IPS-20b (cell line): ENCODE results near the gene OR6Q1.
"Not testable (repeated sequence)": the region's sequence is repeated elsewhere in the genome, so short reads cannot be mapped to it uniquely, and the experiment has no call there.

Experiments
- H3K27ac ChIP-seq: one replicate; pipeline ENCODE4 v1.5.1; 2013; ENCODE audit warnings: low read length
- H3K27me3 ChIP-seq: 2 replicates; pipeline ENCODE4 v1.6.1; 2013; ENCODE audit warnings: mild to moderate bottlenecking, low read length, inconsistent platforms; ENCODE audit not compliant: insufficient read depth
- H3K36me3 ChIP-seq: 2 replicates; pipeline ENCODE4 v1.6.1; 2013; ENCODE audit warnings: low read depth, mild to moderate bottlenecking, inconsistent platforms, low read length, moderate library complexity; ENCODE audit not compliant: insufficient read depth
- H3K4me1 ChIP-seq: 2 replicates; pipeline ENCODE4 v1.6.1; 2013; ENCODE audit warnings: mild to moderate bottlenecking, control low read depth, inconsistent platforms, low read length, moderate library complexity; ENCODE audit not compliant: insufficient read depth
- H3K4me3 ChIP-seq: 2 replicates; pipeline ENCODE4 v1.5.1; 2013; ENCODE audit warnings: mild to moderate bottlenecking, low read length, inconsistent platforms
- H3K9ac ChIP-seq: 2 replicates; pipeline ENCODE4 v1.6.1; 2013; ENCODE audit warnings: low read depth, mild to moderate bottlenecking, inconsistent platforms, low read length, moderate library complexity
- H3K9me3 ChIP-seq: 2 replicates; pipeline ENCODE4 v1.6.1; 2013; ENCODE audit warnings: mild to moderate bottlenecking, low read depth, low read length, inconsistent platforms; ENCODE audit not compliant: insufficient read depth

OR6Q1 gene

GRCh38 chr11:58030653-58031052 is at the start of gene OR6Q1:
Gene OR6Q1 (plus strand): TSS chr11:58030953. CDS start chr11:58030953, 0 bp downstream.
- Histone ChIP-seq H3K9ac (no peak within 1 kb of the TSS), H3K9me3 (peaks cover 7% of the 10 kb centered on the region; the same call in 1 of the 2 replicates), H3K4me3 (no peak within 1 kb of the TSS), H3K36me3 (no peaks in the 10 kb centered on the region), H3K27ac (no peak within 1 kb of the TSS), H3K27me3 (no peaks in the 10 kb centered on the region), H3K4me1 (no peaks in the 10 kb centered on the region)

GRCh38 chr11:57981536-57981935 is 49.2 kb upstream of the OR6Q1 start:
- H3K36me3 ChIP-seq, result no peaks in the 10 kb centered on the region
- no peak overlapping the region for H3K9ac ChIP-seq
- no peak overlapping the region for H3K27ac ChIP-seq
- no peaks in the 10 kb centered on the region for H3K4me1 ChIP-seq
- H3K4me3 ChIP-seq, result no peak overlapping the region
- H3K9me3 ChIP-seq, result no peaks in the 10 kb centered on the region
- no peaks in the 10 kb centered on the region for H3K27me3 ChIP-seq

- H3K9ac ChIP-seq, result no peak overlapping the region
- H3K27ac ChIP-seq, result no peak overlapping the region
- no peaks in the 10 kb centered on the region for H3K36me3 ChIP-seq
- H3K9me3 ChIP-seq, result no peaks in the 10 kb centered on the region
- no peaks in the 10 kb centered on the region for H3K4me1 ChIP-seq
- no peak overlapping the region for H3K4me3 ChIP-seq
- H3K27me3 ChIP-seq, result no peaks in the 10 kb centered on the region
Measured at GRCh38 chr11:57982776-57983175, 48.0 kb upstream of the OR6Q1 start.

GRCh38 chr11:57983191-57983590 is 47.6 kb upstream of the OR6Q1 start:
- Histone ChIP-seq H3K27me3 (no peaks in the 10 kb centered on the region), H3K27ac (no peak overlapping the region), H3K4me1 (no peaks in the 10 kb centered on the region), H3K36me3 (no peaks in the 10 kb centered on the region), H3K4me3 (no peak overlapping the region), H3K9me3 (no peaks in the 10 kb centered on the region), H3K9ac (no peak overlapping the region)

- not testable (repeated sequence) for H3K4me1 ChIP-seq, H3K27me3 ChIP-seq, H3K9ac ChIP-seq, H3K4me3 ChIP-seq, H3K27ac ChIP-seq, H3K36me3 ChIP-seq, H3K9me3 ChIP-seq
Measured at GRCh38 chr11:57999523-57999922, 31.2 kb upstream of the OR6Q1 start.

GRCh38 chr11:58000021-58000420 is 30.7 kb upstream of the OR6Q1 start:
- not testable (repeated sequence) for H3K4me3 ChIP-seq, H3K9me3 ChIP-seq, H3K36me3 ChIP-seq, H3K27ac ChIP-seq, H3K4me1 ChIP-seq, H3K9ac ChIP-seq, H3K27me3 ChIP-seq

- Histone ChIP-seq H3K36me3 (no peaks in the 10 kb centered on the region), H3K9me3 (no peaks in the 10 kb centered on the region), H3K4me1 (0 out of 2 replicates have a peak, but pooled peaks cover 2% of the 10 kb centered on the region), H3K27me3 (no peaks in the 10 kb centered on the region), H3K9ac (no peak overlapping the region), H3K4me3 (no peak overlapping the region), H3K27ac (no peak overlapping the region)
Measured at GRCh38 chr11:58000699-58001098, 30.1 kb upstream of the OR6Q1 start.

- H3K27ac ChIP-seq, result no peak overlapping the region
- no peak overlapping the region for H3K9ac ChIP-seq
- no peaks in the 10 kb centered on the region for H3K9me3 ChIP-seq
- H3K36me3 ChIP-seq, result no peaks in the 10 kb centered on the region
- no peak overlapping the region for H3K4me3 ChIP-seq
- H3K4me1 ChIP-seq, result 0 out of 2 replicates have a peak, but pooled peaks cover 2% of the 10 kb centered on the region
- no peaks in the 10 kb centered on the region for H3K27me3 ChIP-seq
Measured at GRCh38 chr11:58003036-58003435, 27.7 kb upstream of the OR6Q1 start.

- H3K9ac ChIP-seq, result no peak overlapping the region
- H3K4me3 ChIP-seq, result no peak overlapping the region
- no peaks in the 10 kb centered on the region for H3K27me3 ChIP-seq
Measured at GRCh38 chr11:58003591-58003990, 27.2 kb upstream of the OR6Q1 start.

GRCh38 chr11:58004664-58005063 is 26.1 kb upstream of the OR6Q1 start:
- Histone ChIP-seq H3K9ac (no peak overlapping the region), H3K4me3 (no peak overlapping the region), H3K27ac (no peak overlapping the region), H3K27me3 (no peaks in the 10 kb centered on the region), H3K4me1 (0 out of 2 replicates have a peak, but pooled peaks cover 2% of the 10 kb centered on the region), H3K9me3 (no peaks in the 10 kb centered on the region), H3K36me3 (no peaks in the 10 kb centered on the region)

More at GRCh38 chr11:58003591-58003990, 27.2 kb upstream of the OR6Q1 start:
- H3K27ac ChIP-seq, result no peak overlapping the region
- H3K9me3 ChIP-seq, result no peaks in the 10 kb centered on the region
- H3K36me3 ChIP-seq, result no peaks in the 10 kb centered on the region
- 0 out of 2 replicates have a peak, but pooled peaks cover 2% of the 10 kb centered on the region for H3K4me1 ChIP-seq

GRCh38 chr11:58006940-58007339 is 23.8 kb upstream of the OR6Q1 start:
- no peaks in the 10 kb centered on the region for H3K9me3 ChIP-seq
- no peaks in the 10 kb centered on the region for H3K27me3 ChIP-seq
- no peak overlapping the region for H3K9ac ChIP-seq
- H3K4me3 ChIP-seq, result no peak overlapping the region
- no peaks in the 10 kb centered on the region for H3K36me3 ChIP-seq
- H3K27ac ChIP-seq, result no peak overlapping the region
- H3K4me1 ChIP-seq, result 0 out of 2 replicates have a peak, but pooled peaks cover 2% of the 10 kb centered on the region

- H3K9ac ChIP-seq, result no peak overlapping the region
- no peak overlapping the region for H3K27ac ChIP-seq
- no peaks in the 10 kb centered on the region for H3K9me3 ChIP-seq
- H3K36me3 ChIP-seq, result no peaks in the 10 kb centered on the region
- H3K4me1 ChIP-seq, result no peaks in the 10 kb centered on the region
- no peak overlapping the region for H3K4me3 ChIP-seq
- no peaks in the 10 kb centered on the region for H3K27me3 ChIP-seq
Measured at GRCh38 chr11:58011771-58012170, 19.0 kb upstream of the OR6Q1 start.
